VCaP (cell line): ENCODE data around the gene ORM2.

ENCODE experiments used
- H3K27ac ChIP-seq: fragments of 450-650 bp; 2 replicates; pipeline ENCODE4 v1.5.1; 2017
- CTCF ChIP-seq: fragments of 450-650 bp; conservative IDR thresholded peaks from 2 replicates; pipeline ENCODE4 v1.5.1; 2017; ENCODE audit warnings: mild to moderate bottlenecking, moderate library complexity

ORM2 gene

GRCh38 chr9:114365194-114365593 lies 35.5 kb downstream of the ORM2 start:
- no peak for TF ChIP-seq CTCF
- H3K27ac ChIP-seq: no peak overlapping the region

- no peak for TF ChIP-seq CTCF
- H3K27ac ChIP-seq: no peak overlapping the region
Observed at GRCh38 chr9:114366334-114367128, 36.9 kb downstream of the ORM2 start.

GRCh38 chr9:114367366-114367765 lies 37.7 kb downstream of the ORM2 start:
- TF ChIP-seq CTCF: no peak
- no peak overlapping the region for H3K27ac ChIP-seq

GRCh38 chr9:114367772-114368569 lies 38.3 kb downstream of the ORM2 start:
- TF ChIP-seq CTCF: no peak
- H3K27ac ChIP-seq: no peak overlapping the region

GRCh38 chr9:114369216-114370130 lies 39.8 kb downstream of the ORM2 start:
- H3K27ac ChIP-seq: no peak overlapping the region
- no peak for TF ChIP-seq CTCF

GRCh38 chr9:114370251-114370967 lies 40.7 kb downstream of the ORM2 start:
- no peak for TF ChIP-seq CTCF
- no peak overlapping the region for H3K27ac ChIP-seq
